Esophagus squamous epithelium (tissue), 4 donors: ENCODE data around the gene GRAP.

Experiments used
- POLR2A ChIP-seq, 4 donors: fragments of 450-650 bp; IDR thresholded peaks; one replicate each; pipeline ENCODE4 v1.6.1; 2017; ENCODE audit warnings: antibody characterized with exemption in 4 of 4, mild to moderate bottlenecking in 4 of 4, moderate library complexity in 3 of 4
- TF ChIP-seq, protein P1 (sequence below), 6 experiments: fragments of 450-650 bp in 4 of 6; fragments of 200-600 bp in 2 of 6; sonication (generic) in 2 of 6; IDR thresholded peaks; one replicate each; pipeline ENCODE4 v1.5.1; 2016 to 2019; ENCODE audit warnings: antibody characterized with exemption in 6 of 6, mild to moderate bottlenecking in 4 of 6, moderate library complexity in 4 of 6

DNA sequence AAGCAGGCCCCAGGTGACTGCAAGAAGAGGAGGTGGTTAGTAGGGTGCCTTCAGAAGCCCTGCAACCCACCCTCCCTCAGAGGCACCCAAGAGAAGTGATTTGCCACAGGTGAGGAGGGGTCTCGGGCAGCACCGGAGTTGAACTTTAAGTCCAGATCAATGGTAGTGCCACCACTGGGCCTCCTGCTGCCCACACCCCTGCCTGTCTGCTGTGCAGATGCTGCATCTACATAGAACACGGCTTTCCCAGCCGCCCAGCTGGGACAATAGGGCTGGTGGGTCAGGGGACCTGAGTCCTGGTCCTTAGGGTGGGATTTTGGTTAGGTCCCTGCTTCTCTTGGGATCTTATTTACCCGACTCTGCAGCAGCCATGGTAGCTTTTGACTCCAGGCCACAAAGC is 24.6 kb downstream of the GRAP start:
- TF ChIP-seq, protein P1, sequence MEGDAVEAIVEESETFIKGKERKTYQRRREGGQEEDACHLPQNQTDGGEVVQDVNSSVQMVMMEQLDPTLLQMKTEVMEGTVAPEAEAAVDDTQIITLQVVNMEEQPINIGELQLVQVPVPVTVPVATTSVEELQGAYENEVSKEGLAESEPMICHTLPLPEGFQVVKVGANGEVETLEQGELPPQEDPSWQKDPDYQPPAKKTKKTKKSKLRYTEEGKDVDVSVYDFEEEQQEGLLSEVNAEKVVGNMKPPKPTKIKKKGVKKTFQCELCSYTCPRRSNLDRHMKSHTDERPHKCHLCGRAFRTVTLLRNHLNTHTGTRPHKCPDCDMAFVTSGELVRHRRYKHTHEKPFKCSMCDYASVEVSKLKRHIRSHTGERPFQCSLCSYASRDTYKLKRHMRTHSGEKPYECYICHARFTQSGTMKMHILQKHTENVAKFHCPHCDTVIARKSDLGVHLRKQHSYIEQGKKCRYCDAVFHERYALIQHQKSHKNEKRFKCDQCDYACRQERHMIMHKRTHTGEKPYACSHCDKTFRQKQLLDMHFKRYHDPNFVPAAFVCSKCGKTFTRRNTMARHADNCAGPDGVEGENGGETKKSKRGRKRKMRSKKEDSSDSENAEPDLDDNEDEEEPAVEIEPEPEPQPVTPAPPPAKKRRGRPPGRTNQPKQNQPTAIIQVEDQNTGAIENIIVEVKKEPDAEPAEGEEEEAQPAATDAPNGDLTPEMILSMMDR (IDR thresholded peaks at IDR 0.05): no peak
- no peak for TF ChIP-seq POLR2A (IDR thresholded peaks at IDR 0.05)
